Tibial nerve (tissue), 4 donors: ENCODE results near the gene DNAJB6.

Experiments used
- EP300 ChIP-seq, 2 donors: sonication (generic); formaldehyde crosslinking; IDR thresholded peaks; one replicate each; pipeline ENCODE4 v1.6.1; 2017; ENCODE audit warnings: antibody characterized with exemption in 2 of 2, mild to moderate bottlenecking in 1 of 2
- POLR2A ChIP-seq, 2 donors: fragments of 450-650 bp; IDR thresholded peaks; one replicate each; pipeline ENCODE4 v1.6.1; 2017; ENCODE audit warnings: antibody characterized with exemption in 2 of 2, mild to moderate bottlenecking in 2 of 2, moderate library complexity in 2 of 2
- TF ChIP-seq, protein P1 (sequence below), 5 experiments: fragments of 200-600 bp in 3 of 5; fragments of 450-650 bp in 2 of 5; sonication (generic) in 3 of 5; IDR thresholded peaks; one replicate each; pipeline ENCODE4 v1.5.1; 2016 to 2019; ENCODE audit warnings: antibody characterized with exemption in 5 of 5, mild to moderate bottlenecking in 3 of 5, moderate library complexity in 2 of 5

DNA sequence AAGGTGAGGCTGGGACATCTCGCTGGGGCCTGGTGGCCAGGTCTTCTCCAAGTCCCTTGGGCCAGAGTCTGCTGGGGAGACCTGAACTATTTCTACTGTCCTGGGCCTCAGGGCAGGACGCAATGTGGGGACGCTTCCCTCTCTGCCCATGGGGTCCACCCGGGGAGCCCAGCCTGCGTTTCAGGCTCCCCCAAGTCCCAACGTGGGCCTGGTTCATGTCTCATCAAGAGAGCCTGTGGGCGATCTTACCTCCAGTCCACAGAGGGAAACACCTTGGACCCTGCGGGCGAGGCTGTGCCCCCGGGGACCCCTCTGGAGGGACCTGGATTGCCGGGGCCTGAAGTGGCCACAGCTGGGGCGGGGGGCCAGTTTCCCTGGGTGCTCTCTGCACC lies 91.7 kb downstream of the DNAJB6 start:
- TF ChIP-seq, protein P1, sequence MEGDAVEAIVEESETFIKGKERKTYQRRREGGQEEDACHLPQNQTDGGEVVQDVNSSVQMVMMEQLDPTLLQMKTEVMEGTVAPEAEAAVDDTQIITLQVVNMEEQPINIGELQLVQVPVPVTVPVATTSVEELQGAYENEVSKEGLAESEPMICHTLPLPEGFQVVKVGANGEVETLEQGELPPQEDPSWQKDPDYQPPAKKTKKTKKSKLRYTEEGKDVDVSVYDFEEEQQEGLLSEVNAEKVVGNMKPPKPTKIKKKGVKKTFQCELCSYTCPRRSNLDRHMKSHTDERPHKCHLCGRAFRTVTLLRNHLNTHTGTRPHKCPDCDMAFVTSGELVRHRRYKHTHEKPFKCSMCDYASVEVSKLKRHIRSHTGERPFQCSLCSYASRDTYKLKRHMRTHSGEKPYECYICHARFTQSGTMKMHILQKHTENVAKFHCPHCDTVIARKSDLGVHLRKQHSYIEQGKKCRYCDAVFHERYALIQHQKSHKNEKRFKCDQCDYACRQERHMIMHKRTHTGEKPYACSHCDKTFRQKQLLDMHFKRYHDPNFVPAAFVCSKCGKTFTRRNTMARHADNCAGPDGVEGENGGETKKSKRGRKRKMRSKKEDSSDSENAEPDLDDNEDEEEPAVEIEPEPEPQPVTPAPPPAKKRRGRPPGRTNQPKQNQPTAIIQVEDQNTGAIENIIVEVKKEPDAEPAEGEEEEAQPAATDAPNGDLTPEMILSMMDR (IDR thresholded peaks at IDR 0.05) = no peak
- TF ChIP-seq POLR2A (IDR thresholded peaks at IDR 0.05) (no peak), EP300 (IDR thresholded peaks at IDR 0.05) (no peak)
